Neural cell (in vitro differentiated cells): ENCODE measurements around the gene EXOC4.

ENCODE experiments used
- EP300 ChIP-seq: fragments of 450-650 bp; conservative IDR thresholded peaks from 2 replicates; pipeline ENCODE4 v1.6.1; 2014; ENCODE audit warnings: antibody characterized with exemption, mild to moderate bottlenecking, moderate library complexity; ENCODE audit not compliant: poor library complexity, severe bottlenecking
- MXI1 ChIP-seq: fragments of 450-650 bp; conservative IDR thresholded peaks from 2 replicates; pipeline ENCODE4 v1.6.1; 2014; ENCODE audit warnings: antibody characterized with exemption, mild to moderate bottlenecking; ENCODE audit not compliant: poor library complexity, severe bottlenecking
- TAF1 ChIP-seq: IDR thresholded peaks from 2 replicates; pipeline ENCODE4 v1.6.1; 2012; ENCODE audit warnings: low read depth
- TF ChIP-seq, protein P1 (sequence below): fragments of 450-650 bp; IDR thresholded peaks from 2 replicates; pipeline ENCODE4 v1.5.1; 2014; ENCODE audit warnings: antibody characterized with exemption, mild to moderate bottlenecking, moderate library complexity; ENCODE audit not compliant: poor library complexity, severe bottlenecking

GRCh38 chr7:133633055-133633454 is 380.2 kb downstream of the EXOC4 start:
- TF ChIP-seq, protein P1, sequence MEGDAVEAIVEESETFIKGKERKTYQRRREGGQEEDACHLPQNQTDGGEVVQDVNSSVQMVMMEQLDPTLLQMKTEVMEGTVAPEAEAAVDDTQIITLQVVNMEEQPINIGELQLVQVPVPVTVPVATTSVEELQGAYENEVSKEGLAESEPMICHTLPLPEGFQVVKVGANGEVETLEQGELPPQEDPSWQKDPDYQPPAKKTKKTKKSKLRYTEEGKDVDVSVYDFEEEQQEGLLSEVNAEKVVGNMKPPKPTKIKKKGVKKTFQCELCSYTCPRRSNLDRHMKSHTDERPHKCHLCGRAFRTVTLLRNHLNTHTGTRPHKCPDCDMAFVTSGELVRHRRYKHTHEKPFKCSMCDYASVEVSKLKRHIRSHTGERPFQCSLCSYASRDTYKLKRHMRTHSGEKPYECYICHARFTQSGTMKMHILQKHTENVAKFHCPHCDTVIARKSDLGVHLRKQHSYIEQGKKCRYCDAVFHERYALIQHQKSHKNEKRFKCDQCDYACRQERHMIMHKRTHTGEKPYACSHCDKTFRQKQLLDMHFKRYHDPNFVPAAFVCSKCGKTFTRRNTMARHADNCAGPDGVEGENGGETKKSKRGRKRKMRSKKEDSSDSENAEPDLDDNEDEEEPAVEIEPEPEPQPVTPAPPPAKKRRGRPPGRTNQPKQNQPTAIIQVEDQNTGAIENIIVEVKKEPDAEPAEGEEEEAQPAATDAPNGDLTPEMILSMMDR = no peak
- TF ChIP-seq MXI1 (no peak), TAF1 (no peak), EP300 (no peak)
